H54 (cell line): ENCODE data around the gene NLRC4.
A peak's percentile ranks its signal among the peaks of the same experiment; 100 is the strongest.
"Not testable (repeated sequence)": the region's sequence is repeated elsewhere in the genome, so short reads cannot be mapped to it uniquely, and the experiment has no call there.

ENCODE experiments used
- DNase-seq: peaks from one replicate; pipeline ENCODE4 v3.0.0; 2011; ENCODE audit warnings: low spot score, mixed read lengths; ENCODE audit not compliant: insufficient read length
- FAIRE-seq: peaks from 3 replicates; lab custom pipeline; 2011; peaks lifted over from hg19 to GRCh38; lab: Jason Lieb, UNC
- POLR2A ChIP-seq: IDR thresholded peaks from 2 replicates; pipeline ENCODE4 v1.6.1; 2011; ENCODE audit warnings: low read depth, mild to moderate bottlenecking, low read length

The NLRC4 gene

GRCh38 chr2:32264422-32265105 is at the start of gene NLRC4:
TSS of gene NLRC4 (minus strand) at chr2:32264886. CDS start at chr2:32256775, 8,111 bp downstream.
- DNase-seq (no peak), FAIRE-seq (no peak)
- TF ChIP-seq POLR2A, result no peak

DNA sequence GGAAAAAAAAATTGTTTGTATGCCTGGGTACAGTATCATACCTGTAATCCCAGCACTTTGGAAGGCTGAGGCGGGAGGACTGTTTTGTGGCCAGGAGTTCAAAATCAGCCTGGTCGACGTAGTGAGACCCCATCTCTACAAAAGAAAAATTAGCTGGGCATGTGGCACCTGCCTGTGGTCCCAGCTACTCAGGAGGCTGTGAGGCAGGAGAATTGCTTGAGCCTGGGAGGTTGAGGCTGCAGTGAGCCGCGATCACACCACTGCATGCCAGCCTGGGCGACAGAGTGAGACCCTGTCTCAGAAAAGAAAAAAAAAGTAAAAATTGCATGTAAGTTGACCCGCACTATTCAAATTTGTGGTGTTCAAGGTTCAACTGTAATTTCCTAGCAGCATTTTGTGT is 45.9 kb upstream of the NLRC4 start:
- DNase-seq, result no peak
- TF ChIP-seq POLR2A, result no peak
- no peak for FAIRE-seq

DNA sequence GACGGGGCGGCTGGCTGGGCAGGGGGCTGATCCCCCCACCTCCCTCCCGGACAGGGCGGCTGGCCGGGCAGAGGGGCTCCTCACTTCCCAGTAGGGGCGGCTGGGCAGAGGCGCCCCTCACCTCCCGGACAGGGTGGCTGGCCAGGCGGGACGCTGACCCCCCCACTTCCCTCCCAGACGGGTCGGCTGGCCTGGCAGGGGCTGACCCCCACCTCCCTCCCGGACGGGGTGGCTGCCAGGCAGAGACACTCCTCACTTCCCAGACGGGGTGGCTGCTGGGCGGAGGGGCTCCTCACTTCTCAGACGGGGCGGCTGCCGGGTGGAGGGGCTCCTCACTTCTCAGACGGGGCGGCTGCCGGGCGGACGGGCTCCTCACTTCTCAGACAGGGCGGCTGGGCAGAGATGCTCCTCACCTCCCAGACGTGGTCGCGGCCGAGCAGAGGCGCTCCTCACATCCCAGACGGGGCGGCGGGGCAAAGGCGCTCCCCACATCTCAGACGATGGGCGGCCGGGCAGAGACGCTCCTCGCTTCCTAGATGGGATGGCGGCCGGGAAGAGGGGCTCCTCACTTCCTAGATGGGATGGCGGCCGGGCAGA is 29.4 kb upstream of the NLRC4 start:
- DNase-seq, FAIRE-seq: not testable (repeated sequence)

DNA sequence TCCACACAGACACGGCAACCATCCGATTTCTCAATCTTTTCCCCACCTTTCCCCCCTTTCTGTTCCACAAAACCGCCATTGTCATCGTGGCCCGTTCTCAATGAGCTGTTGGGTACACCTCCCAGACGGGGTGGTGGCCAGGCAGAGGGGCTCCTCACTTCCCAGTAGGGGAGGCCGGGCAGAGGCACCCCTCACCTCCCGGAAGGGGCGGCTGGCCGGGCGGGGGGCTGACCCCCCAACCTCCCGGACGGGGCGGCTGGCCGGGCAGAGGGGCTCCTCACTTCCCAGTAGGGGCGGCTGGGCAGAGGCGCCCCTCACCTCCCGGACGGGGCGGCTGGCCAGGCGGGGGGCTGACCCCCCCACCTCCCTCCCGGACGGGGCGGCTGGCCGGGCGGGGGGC is 28.8 kb upstream of the NLRC4 start:
- not testable (repeated sequence) for FAIRE-seq, DNase-seq

GRCh38 chr2:32291746-32292145 is 27.1 kb upstream of the NLRC4 start:
- DNase-seq (no peak), FAIRE-seq (no peak)
- TF ChIP-seq POLR2A, result no peak

DNA sequence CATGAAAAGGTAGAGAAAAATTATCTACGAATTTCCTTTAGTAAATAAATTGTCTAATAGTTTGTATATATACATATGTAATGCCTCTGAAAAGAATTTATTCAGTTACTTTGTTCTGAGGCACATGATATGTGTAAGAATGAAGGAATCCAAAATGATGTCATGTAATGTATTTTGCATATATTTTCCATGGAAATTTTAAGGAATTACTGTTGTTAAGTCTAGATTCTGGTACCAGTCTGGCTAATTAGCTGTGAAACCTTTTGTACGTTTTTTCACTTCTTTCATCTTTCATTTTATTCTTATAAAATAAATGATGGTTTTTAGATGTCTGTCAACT is 25.3 kb upstream of the NLRC4 start:
- no peak for TF ChIP-seq POLR2A
- FAIRE-seq, result no peak
- no peak for DNase-seq

GRCh38 chr2:32289165-32289999 is 24.7 kb upstream of the NLRC4 start:
- DNase-seq (peak; percentile 16), FAIRE-seq (peak; percentile 93)
- TF ChIP-seq POLR2A, result no peak

DNA sequence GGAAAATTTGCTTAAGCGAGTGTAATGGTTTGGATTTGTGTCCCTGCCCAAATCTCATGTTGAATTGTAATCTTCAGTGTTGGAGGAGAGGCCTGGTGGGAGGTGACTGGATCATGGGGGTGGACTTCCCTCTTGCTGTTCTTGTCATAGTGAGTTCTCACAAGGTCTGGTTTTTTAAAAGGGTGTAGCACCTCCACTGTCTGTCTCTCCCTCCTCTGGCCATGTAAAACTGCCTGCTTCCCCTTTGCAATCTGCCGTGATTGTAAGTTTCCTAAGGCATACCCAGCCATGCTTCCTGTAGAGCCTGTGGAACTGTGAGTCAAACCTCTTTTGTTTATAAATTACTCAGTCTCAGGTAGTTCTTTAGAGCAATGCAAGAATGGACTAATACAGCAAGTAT is 19.6 kb upstream of the NLRC4 start:
- no peak for TF ChIP-seq POLR2A
- FAIRE-seq (peak; percentile 65), DNase-seq (no peak)

DNA sequence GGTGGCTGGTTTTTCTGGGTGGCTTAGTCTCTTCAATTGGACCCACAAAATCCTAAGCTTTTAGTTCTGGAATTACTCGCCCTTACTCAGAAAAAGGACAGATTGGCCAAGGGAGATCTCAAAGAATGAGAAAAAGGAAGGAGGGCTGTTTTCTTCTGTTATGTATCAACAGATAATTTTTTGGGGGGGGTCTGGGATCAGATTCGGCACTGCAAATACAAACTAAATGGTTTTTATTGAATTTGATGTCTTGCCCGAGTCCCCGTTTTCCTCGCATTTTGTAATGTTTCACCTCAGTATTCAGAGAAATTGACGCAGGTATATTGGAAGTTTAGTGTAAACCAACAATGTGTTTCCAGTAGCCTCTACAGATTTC is 13.8 kb upstream of the NLRC4 start:
- no peak for TF ChIP-seq POLR2A
- FAIRE-seq, result no peak
- no peak for DNase-seq

DNA sequence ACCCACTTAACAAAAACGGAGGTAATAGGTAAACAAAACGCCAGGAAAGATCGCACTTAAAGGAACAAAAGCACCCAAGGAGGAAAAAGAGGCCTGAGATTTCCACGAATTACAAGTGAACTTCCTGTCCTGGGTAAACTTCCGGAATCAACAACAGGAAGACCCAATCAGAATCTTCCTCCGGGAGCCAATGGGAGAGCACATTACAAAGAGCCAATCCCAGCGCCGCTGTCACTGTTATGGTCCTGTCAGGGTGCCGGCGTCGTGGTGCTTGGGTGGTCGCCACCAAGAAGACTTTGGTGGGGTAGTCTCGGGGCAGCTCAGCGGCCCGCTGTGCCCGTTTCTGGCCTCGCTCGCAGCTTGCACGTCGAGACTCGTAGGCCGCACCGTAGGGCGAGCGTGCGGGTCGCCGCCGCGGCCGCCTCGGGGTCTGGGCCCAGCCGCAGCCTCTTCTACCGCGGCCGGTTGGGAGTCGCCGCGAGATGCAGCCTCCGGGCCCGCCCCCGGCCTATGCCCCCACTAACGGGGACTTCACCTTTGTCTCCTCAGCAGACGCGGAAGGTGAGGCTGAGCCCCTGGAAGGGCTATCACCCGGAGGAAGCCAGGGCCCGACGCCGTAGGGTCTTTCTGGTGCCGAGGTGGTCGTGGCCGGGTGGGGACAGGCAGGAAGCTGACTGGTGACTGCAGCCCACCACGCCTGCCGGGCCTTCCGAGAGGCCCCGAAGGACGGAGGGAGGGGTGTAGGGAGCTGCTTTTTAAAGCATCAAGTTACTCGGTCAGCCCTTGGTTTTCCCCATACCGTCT is 13.2 kb upstream of the NLRC4 start, which contains the start of gene YIPF4:
Gene YIPF4 (plus strand): TSS at position 231 of the 804 bp plus-strand sequence. CDS start 252 bp downstream, at position 483.
- peak; percentile 34; the same call in 1 of the 2 replicates for TF ChIP-seq POLR2A
- DNase-seq, result peak; percentile 94
- FAIRE-seq, result peak; percentile 94

DNA sequence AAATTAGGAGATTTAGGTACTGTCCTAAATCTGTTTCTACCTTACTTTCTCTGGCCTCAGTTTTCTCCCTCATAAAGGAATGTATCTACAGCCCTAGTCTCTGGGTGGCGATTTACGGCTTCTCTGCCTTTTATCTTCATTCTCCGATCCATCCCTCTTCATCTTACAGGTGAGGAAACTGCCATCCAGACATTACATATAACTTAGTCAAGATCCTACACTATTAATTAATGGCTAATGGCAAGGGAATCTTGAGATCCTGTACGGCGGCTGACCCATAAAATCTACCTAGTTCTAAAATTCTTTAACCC is 12.6 kb upstream of the NLRC4 start:
- TF ChIP-seq POLR2A, result no peak
- no peak for DNase-seq
- FAIRE-seq, result no peak

GRCh38 chr2:32275790-32276189 is 11.1 kb upstream of the NLRC4 start:
- FAIRE-seq, DNase-seq: not testable (repeated sequence)

DNA sequence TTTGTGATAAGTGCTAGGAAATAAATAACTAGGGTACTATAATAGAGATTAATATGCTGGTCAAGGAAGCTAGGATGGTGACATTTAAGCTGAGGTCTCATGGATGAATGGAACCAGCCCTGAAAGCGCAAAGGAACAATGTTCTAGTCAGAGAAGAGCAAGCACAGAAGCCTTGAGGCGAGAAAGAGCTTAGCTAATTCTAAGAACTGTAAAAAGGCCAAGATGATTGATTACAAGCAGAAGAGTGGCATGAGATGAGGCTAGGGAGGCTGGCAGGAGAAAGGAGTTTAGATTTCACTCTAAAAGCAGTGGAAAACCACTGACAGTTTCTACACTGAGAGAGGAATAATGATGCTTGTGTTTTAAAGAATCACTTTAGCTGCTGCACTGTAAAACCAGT is 9.6 kb upstream of the NLRC4 start:
- no peak for DNase-seq
- TF ChIP-seq POLR2A, result no peak
- no peak for FAIRE-seq

DNA sequence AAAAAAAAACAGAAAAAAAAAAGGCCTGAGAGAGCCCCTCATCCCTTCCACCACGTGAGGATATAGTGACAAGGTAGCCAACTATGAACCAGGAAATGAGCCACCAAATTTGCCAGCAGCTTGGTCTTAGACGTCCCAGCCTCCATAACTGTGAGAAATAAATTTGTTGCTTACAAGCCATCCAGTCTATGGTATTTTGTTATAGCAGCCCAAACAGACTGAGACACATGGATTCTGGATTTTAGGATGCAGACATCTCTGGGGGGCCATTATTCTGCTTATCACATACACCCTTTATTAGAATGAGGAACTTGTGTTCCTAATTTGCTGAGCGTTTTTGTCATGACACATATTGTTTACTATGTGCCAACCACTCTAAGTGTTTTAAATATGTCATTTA is 7.6 kb upstream of the NLRC4 start:
- no peak for FAIRE-seq
- TF ChIP-seq POLR2A, result no peak
- DNase-seq, result no peak
